A549 (cell line): ENCODE data around the gene MRPL44.

Experiments
- ELK1 ChIP-seq: fragments of 150-350 bp; IDR thresholded peaks from 2 replicates; pipeline ENCODE4 v1.6.1; 2014; ENCODE audit warnings: low read depth, mild to moderate bottlenecking, low read length
- MAFK ChIP-seq: fragments of 450-650 bp; IDR thresholded peaks from 2 replicates; pipeline ENCODE4 v1.6.1; 2014; ENCODE audit not compliant: partially characterized antibody
- MYC ChIP-seq: IDR thresholded peaks from 2 replicates; pipeline ENCODE4 v1.6.1; 2012; ENCODE audit warnings: mild to moderate bottlenecking, inconsistent platforms, low read length, improper control_type of control experiment, borderline replicate concordance

DNA sequence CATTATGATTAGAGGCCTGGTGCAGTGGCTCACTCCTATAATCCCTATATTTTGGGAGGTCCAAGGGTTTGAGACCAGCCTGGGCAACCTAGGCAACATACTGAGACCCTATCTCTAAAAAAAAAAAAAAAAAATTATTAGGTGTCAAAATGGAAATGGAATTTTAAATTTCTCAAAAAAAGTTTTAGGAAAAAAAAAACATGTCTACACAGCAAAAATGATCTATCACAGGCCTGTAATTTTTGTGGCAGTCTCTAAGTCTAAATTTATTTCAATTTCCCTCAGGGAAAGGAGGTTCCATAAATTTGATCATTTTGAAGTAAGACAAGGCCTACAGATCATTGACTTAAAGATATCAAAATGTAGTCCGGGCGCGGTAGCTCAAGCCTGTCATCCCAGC, 16.3 kb downstream of the MRPL44 start:
- TF ChIP-seq MAFK (peak; percentile 54), MYC (no peak), ELK1 (no peak)
